ENCODE data around the gene CRACR2B. TPM values are rescaled to one million over a fixed set of nuclear protein-coding genes. Genes with fewer than 3 reads are reported as not detected.

CRACR2B gene
- total and polyA plus RNA-seq, 2 of the 13 experiments (the other 11 are each of a cell fraction or from before 2014, with no cell fraction given): 14.9 to 21.0 TPM

- TF ChIP-seq ZNF234 (CRISPR knock-in tag; conservative IDR thresholded peaks at IDR 0.05): no peak
- TF ChIP-seq SAFB2 (CRISPR knock-in tag; IDR thresholded peaks at IDR 0.05; ENCODE audit: borderline replicate concordance, low read depth): no peak; the same call in 1 of the 2 replicates
- TF ChIP-seq ARID3A (IDR thresholded peaks at IDR 0.05; ENCODE audit: low read depth, low read length): no peak
- no peak for TF ChIP-seq ARID5B (CRISPR knock-in tag; IDR thresholded peaks at IDR 0.05)
- TF ChIP-seq MIER3 (CRISPR knock-in tag; IDR thresholded peaks at IDR 0.05; ENCODE audit: borderline replicate concordance): no peak
- TF ChIP-seq ZNF670 (CRISPR knock-in tag; IDR thresholded peaks at IDR 0.05; ENCODE audit: borderline replicate concordance): peak; percentile 38; the same call in 1 of the 2 replicates
- peak; percentile 47; the same call in 1 of the 2 replicates for TF ChIP-seq MXD3 (CRISPR knock-in tag; IDR thresholded peaks at IDR 0.05)
- no peak for TF ChIP-seq ZNF205 (CRISPR knock-in tag; IDR thresholded peaks at IDR 0.05)
- no peak for TF ChIP-seq PAXIP1 (CRISPR knock-in tag; conservative IDR thresholded peaks at IDR 0.05)
- no peak for TF ChIP-seq ZFP37 (CRISPR knock-in tag; IDR thresholded peaks at IDR 0.05; ENCODE audit: borderline replicate concordance)
- TF ChIP-seq CCAR2 (optimal IDR thresholded peaks at IDR 0.05; ENCODE audit: low read depth, low read length): no peak
- no peak for TF ChIP-seq ATM (IDR thresholded peaks at IDR 0.05; ENCODE audit: borderline replicate concordance)
- no peak for TF ChIP-seq SIX1 (CRISPR knock-in tag; IDR thresholded peaks at IDR 0.05; ENCODE audit: borderline replicate concordance)
- no peak for TF ChIP-seq RORA (CRISPR knock-in tag; IDR thresholded peaks at IDR 0.05)
- TF ChIP-seq KDM2A (CRISPR knock-in tag; IDR thresholded peaks at IDR 0.05; ENCODE audit: borderline replicate concordance, low read depth): peak; percentile 81; the same call in 1 of the 2 replicates
- no peak for TF ChIP-seq SNAPC5 (CRISPR knock-in tag; IDR thresholded peaks at IDR 0.05; ENCODE audit: borderline replicate concordance)
- no peak for TF ChIP-seq ZEB1 (IDR thresholded peaks at IDR 0.05; ENCODE audit: insufficient replicate concordance, low read depth)
- no peak for TF ChIP-seq THAP7 (CRISPR knock-in tag; IDR thresholded peaks at IDR 0.05)
These were observed 2.8 kb downstream of the CRACR2B start (continued) for GRCh38 chr11:830295-831117.

Data from HepG2 (cell line).